OCI-LY1 (cell line): Measurements from ENCODE around the gene NNT.
"Not testable (repeated sequence)": the region's sequence is repeated elsewhere in the genome, so short reads cannot be mapped to it uniquely, and the experiment has no call there.

Experiments
- EZH2 ChIP-seq: fragments of 200-600 bp; sonication (generic), shearing (Covaris generic); IDR thresholded peaks from 2 replicates; pipeline ENCODE4 v1.8.0; 2017; ENCODE audit warnings: borderline replicate concordance, mixed run types, mild to moderate bottlenecking, antibody characterized with exemption, low read length, moderate library complexity, mixed read lengths
- TF ChIP-seq, protein P1 (sequence below): fragments of 200-600 bp; sonication (generic), shearing (Covaris generic); IDR thresholded peaks from 2 replicates; pipeline ENCODE4 v1.5.1; 2017; ENCODE audit warnings: mild to moderate bottlenecking, antibody characterized with exemption, low read length, moderate library complexity, mixed read lengths

DNA sequence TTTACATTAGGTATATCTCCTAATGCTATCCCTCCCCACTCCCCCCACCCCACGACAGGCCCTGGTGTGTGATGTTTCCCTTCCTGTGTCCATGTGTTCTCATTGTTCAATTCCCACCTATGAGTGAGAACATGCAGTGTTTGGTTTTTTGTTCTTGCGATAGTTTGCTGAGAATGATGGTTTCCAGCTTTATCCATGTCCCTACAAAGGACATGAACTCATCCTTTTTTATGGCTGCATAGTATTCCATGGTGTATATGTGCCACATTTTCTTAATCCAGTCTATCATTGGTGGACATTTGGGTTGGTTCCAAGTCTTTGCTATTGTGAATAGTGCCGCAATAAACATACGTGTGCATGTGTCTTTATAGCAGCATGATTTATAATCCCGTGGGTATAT, 64.4 kb downstream of the NNT start:
- TF ChIP-seq, protein P1, sequence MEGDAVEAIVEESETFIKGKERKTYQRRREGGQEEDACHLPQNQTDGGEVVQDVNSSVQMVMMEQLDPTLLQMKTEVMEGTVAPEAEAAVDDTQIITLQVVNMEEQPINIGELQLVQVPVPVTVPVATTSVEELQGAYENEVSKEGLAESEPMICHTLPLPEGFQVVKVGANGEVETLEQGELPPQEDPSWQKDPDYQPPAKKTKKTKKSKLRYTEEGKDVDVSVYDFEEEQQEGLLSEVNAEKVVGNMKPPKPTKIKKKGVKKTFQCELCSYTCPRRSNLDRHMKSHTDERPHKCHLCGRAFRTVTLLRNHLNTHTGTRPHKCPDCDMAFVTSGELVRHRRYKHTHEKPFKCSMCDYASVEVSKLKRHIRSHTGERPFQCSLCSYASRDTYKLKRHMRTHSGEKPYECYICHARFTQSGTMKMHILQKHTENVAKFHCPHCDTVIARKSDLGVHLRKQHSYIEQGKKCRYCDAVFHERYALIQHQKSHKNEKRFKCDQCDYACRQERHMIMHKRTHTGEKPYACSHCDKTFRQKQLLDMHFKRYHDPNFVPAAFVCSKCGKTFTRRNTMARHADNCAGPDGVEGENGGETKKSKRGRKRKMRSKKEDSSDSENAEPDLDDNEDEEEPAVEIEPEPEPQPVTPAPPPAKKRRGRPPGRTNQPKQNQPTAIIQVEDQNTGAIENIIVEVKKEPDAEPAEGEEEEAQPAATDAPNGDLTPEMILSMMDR = not testable (repeated sequence)
- not testable (repeated sequence) for TF ChIP-seq EZH2
